CD8-positive, alpha-beta memory T cell (primary cell): Measurements from ENCODE around the gene CFAP206. TPM values are rescaled to one million over a fixed set of nuclear protein-coding genes. Genes with fewer than 3 reads are reported as not detected.

Experiments used
- CTCF ChIA-PET: fragments of 350-600 bp; sonication (Branson Sonifier 250); formaldehyde crosslinking; loops from one replicate; lab custom pipeline; 2021; ENCODE audit warnings: antibody characterized with exemption; lab: Charles Lee
- POLR2A ChIA-PET: fragments of 350-600 bp; sonication (Branson Sonifier 250); formaldehyde crosslinking; loops from one replicate; lab custom pipeline; 2021; ENCODE audit warnings: antibody characterized with exemption; lab: Charles Lee
- DNase-seq, 5 donors: peaks; one replicate each; pipeline versions ENCODE4 v3.0.0 to v3.0.0-alpha.2; 2020 to 2022; ENCODE audit warnings: mixed read lengths in 1 of 5
- H3K27ac ChIP-seq: one replicate; pipeline ENCODE4 v1.7.0; 2013; ENCODE audit warnings: low read depth, mild to moderate bottlenecking, low read length, moderate library complexity
- H3K27me3 ChIP-seq: 2 replicates; pipeline ENCODE4 v1.7.0; 2013; ENCODE audit warnings: low read length, mild to moderate bottlenecking; ENCODE audit not compliant: insufficient read depth, poor library complexity, severe bottlenecking
- H3K36me3 ChIP-seq: 2 replicates; pipeline ENCODE4 v1.7.0; 2013; ENCODE audit warnings: mild to moderate bottlenecking, low read length, moderate library complexity; ENCODE audit not compliant: insufficient read depth
- H3K4me1 ChIP-seq: 2 replicates; pipeline ENCODE4 v1.7.0; 2013; ENCODE audit warnings: mild to moderate bottlenecking, low read length, moderate library complexity; ENCODE audit not compliant: insufficient read depth
- H3K4me3 ChIP-seq: 2 replicates; pipeline ENCODE4 v1.7.0; 2013; ENCODE audit warnings: mild to moderate bottlenecking, low read length
- H3K9me3 ChIP-seq: 2 replicates; pipeline ENCODE4 v1.7.0; 2013; ENCODE audit warnings: mild to moderate bottlenecking, low read length
- H3K27ac Mint-ChIP-seq, 8 donors: one replicate each; pipeline ENCODE4 v1.8.0; 2020 to 2021; ENCODE audit warnings: mixed read lengths in 8 of 8, mild to moderate bottlenecking in 6 of 8, inconsistent platforms in 3 of 8, moderate library complexity in 3 of 8
- H3K27me3 Mint-ChIP-seq, 2 donors: one replicate each; pipeline ENCODE4 v1.8.0; 2020 to 2021; ENCODE audit warnings: mixed read lengths in 2 of 2, mild to moderate bottlenecking in 1 of 2, moderate library complexity in 1 of 2
- H3K36me3 Mint-ChIP-seq, 3 donors: one replicate each; pipeline ENCODE4 v1.8.0; 2020 to 2021; ENCODE audit warnings: mixed read lengths in 3 of 3, inconsistent platforms in 1 of 3, mild to moderate bottlenecking in 1 of 3
- H3K4me1 Mint-ChIP-seq, 3 donors: one replicate each; pipeline ENCODE4 v1.8.0; 2020 to 2021; ENCODE audit warnings: mixed read lengths in 3 of 3, inconsistent platforms in 1 of 3, mild to moderate bottlenecking in 1 of 3
- H3K4me3 Mint-ChIP-seq, 7 donors: one replicate each; pipeline ENCODE4 v1.8.0; 2020 to 2021; ENCODE audit warnings: mixed read lengths in 7 of 7, mild to moderate bottlenecking in 6 of 7, moderate library complexity in 4 of 7, inconsistent platforms in 2 of 7
- H3K9me3 Mint-ChIP-seq, 5 donors: one replicate each; pipeline ENCODE4 v1.8.0; 2020 to 2022; ENCODE audit warnings: mixed read lengths in 5 of 5, mild to moderate bottlenecking in 3 of 5, moderate library complexity in 2 of 5, inconsistent platforms in 1 of 5
- polyA plus RNA-seq: library from polyadenylated mRNA; unstranded; fragments of 300-500 nt; fragmentation: Illumina TruSeq; gene quantifications from one replicate; pipeline ENCODE4 v1.2.3, GENCODE V29; 2021
- total RNA-seq, 2 experiments: library from RNA; stranded (reverse); gene quantifications; one replicate each; pipeline ENCODE4 v1.2.3, GENCODE V29; 2021

CFAP206 gene
- total RNA-seq (not detected), polyA plus RNA-seq (not detected)

- peaks cover 7% of the 10 kb centered on the region for H3K4me1 ChIP-seq
- ChIA-PET POLR2A (interaction anchor here (0.6 to 1.5 kb wide), 4 partner anchors 15 to 1802 kb away, joined by 3 to 8 read pairs (median 3); partner anchors contain the start of gene SLC35A1), CTCF (interaction anchor here (1.0 to 1.5 kb wide), 3 partner anchors 15 to 146 kb away, joined by 3 to 7 read pairs (median 3); no protein-coding TSS in a partner anchor)
- H3K4me3 ChIP-seq: peak within 1 kb of the TSS; percentile 55
- H3K36me3 Mint-ChIP-seq: peaks cover 0 to 2% (median 0%) of the 10 kb centered on the region in 3 donors
- peak within 1 kb of the TSS; percentile 80 to 95 (median 90) for H3K4me3 Mint-ChIP-seq
- no peaks in the 10 kb centered on the region for H3K36me3 ChIP-seq
- no peaks in the 10 kb centered on the region for H3K9me3 ChIP-seq
- H3K4me1 Mint-ChIP-seq: peaks cover 7 to 13% (median 8%) of the 10 kb centered on the region in 3 donors
- H3K27ac ChIP-seq: peak within 1 kb of the TSS; percentile 72
- no peaks in the 10 kb centered on the region for H3K9me3 Mint-ChIP-seq
- peak within 1 kb of the TSS; percentile 64 to 94 (median 83) for H3K27ac Mint-ChIP-seq
- no peaks in the 10 kb centered on the region for H3K27me3 ChIP-seq
- DNase-seq: peak; percentile 69 to 87 (median 82)
- peaks cover 14 to 33% of the 10 kb centered on the region in 2 donors for H3K27me3 Mint-ChIP-seq
Measured at GRCh38 chr6:87407901-87408720, at the start of gene CFAP206. Gene CFAP206, plus strand, starts transcription at chr6:87407972. Its CDS starts 1,868 bp downstream, at chr6:87409840.

GRCh38 chr6:87364602-87365252 lies 43.0 kb upstream of the CFAP206 start:
- ChIA-PET CTCF (no interaction called here), POLR2A (no interaction called here)
- peaks cover 0 to 3% of the 10 kb centered on the region in 2 donors for H3K27me3 Mint-ChIP-seq
- H3K27me3 ChIP-seq: no peaks in the 10 kb centered on the region
- H3K27ac ChIP-seq: no peak overlapping the region
- no peaks in the 10 kb centered on the region for H3K4me1 Mint-ChIP-seq
- no peaks in the 10 kb centered on the region for H3K9me3 ChIP-seq
- peaks cover 0 to 15% (median 8%) of the 10 kb centered on the region in 5 donors for H3K9me3 Mint-ChIP-seq
- DNase-seq: no peak
- H3K4me3 Mint-ChIP-seq: no peak overlapping the region
- no peaks in the 10 kb centered on the region for H3K4me1 ChIP-seq
- H3K27ac Mint-ChIP-seq: no peak overlapping the region
- no peak overlapping the region for H3K4me3 ChIP-seq
- H3K36me3 Mint-ChIP-seq: peaks cover 4 to 27% (median 4%) of the 10 kb centered on the region in 3 donors
- no peaks in the 10 kb centered on the region for H3K36me3 ChIP-seq

- Histone ChIP-seq H3K27ac (no peak overlapping the region), H3K36me3 (no peaks in the 10 kb centered on the region), H3K4me3 (no peak overlapping the region), H3K27me3 (no peaks in the 10 kb centered on the region), H3K4me1 (no peaks in the 10 kb centered on the region), H3K9me3 (no peaks in the 10 kb centered on the region)
- peaks cover 0 to 15% (median 8%) of the 10 kb centered on the region in 5 donors for H3K9me3 Mint-ChIP-seq
- POLR2A ChIA-PET: no interaction called here
- H3K36me3 Mint-ChIP-seq: peaks cover 2 to 32% (median 4%) of the 10 kb centered on the region in 3 donors
- H3K4me3 Mint-ChIP-seq: no peak overlapping the region
- no peak overlapping the region for H3K27ac Mint-ChIP-seq
- peaks cover 0 to 3% of the 10 kb centered on the region in 2 donors for H3K27me3 Mint-ChIP-seq
- H3K4me1 Mint-ChIP-seq: no peaks in the 10 kb centered on the region
- CTCF ChIA-PET: no interaction called here
- DNase-seq: no peak
Measured at GRCh38 chr6:87366072-87366827, 41.5 kb upstream of the CFAP206 start.

GRCh38 chr6:87366899-87367298 lies 40.9 kb upstream of the CFAP206 start:
- Histone ChIP-seq H3K27ac (no peak overlapping the region), H3K4me3 (no peak overlapping the region), H3K9me3 (no peaks in the 10 kb centered on the region), H3K4me1 (no peaks in the 10 kb centered on the region), H3K36me3 (no peaks in the 10 kb centered on the region), H3K27me3 (no peaks in the 10 kb centered on the region)
- H3K36me3 Mint-ChIP-seq: peaks cover 2 to 28% (median 4%) of the 10 kb centered on the region in 3 donors
- CTCF ChIA-PET: no interaction called here
- peaks cover 0 to 3% of the 10 kb centered on the region in 2 donors for H3K27me3 Mint-ChIP-seq
- no peak overlapping the region for H3K4me3 Mint-ChIP-seq
- H3K9me3 Mint-ChIP-seq: peaks cover 0 to 15% (median 8%) of the 10 kb centered on the region in 5 donors
- H3K4me1 Mint-ChIP-seq: no peaks in the 10 kb centered on the region
- no peak for DNase-seq
- POLR2A ChIA-PET: no interaction called here
- H3K27ac Mint-ChIP-seq: no peak overlapping the region

GRCh38 chr6:87373377-87373776 lies 34.4 kb upstream of the CFAP206 start:
- H3K27me3 Mint-ChIP-seq: peaks cover 0 to 3% of the 10 kb centered on the region in 2 donors

GRCh38 chr6:87375315-87375714 lies 32.5 kb upstream of the CFAP206 start:
- H3K27ac Mint-ChIP-seq: no peak overlapping the region
- H3K4me3 Mint-ChIP-seq: no peak overlapping the region
- no peaks in the 10 kb centered on the region for H3K36me3 ChIP-seq
- DNase-seq: no peak
- CTCF ChIA-PET: no interaction called here
- H3K36me3 Mint-ChIP-seq: peaks cover 0 to 4% (median 0%) of the 10 kb centered on the region in 3 donors
- H3K27me3 ChIP-seq: no peaks in the 10 kb centered on the region
- POLR2A ChIA-PET: no interaction called here
- H3K4me1 Mint-ChIP-seq: no peaks in the 10 kb centered on the region
- no peaks in the 10 kb centered on the region for H3K9me3 Mint-ChIP-seq
- no peaks in the 10 kb centered on the region for H3K4me1 ChIP-seq
- H3K27me3 Mint-ChIP-seq: no peaks in the 10 kb centered on the region
- H3K27ac ChIP-seq: no peak overlapping the region
- H3K4me3 ChIP-seq: no peak overlapping the region
- H3K9me3 ChIP-seq: no peaks in the 10 kb centered on the region

More at GRCh38 chr6:87373377-87373776, 34.4 kb upstream of the CFAP206 start:
- Histone ChIP-seq H3K27ac (no peak overlapping the region), H3K4me1 (no peaks in the 10 kb centered on the region), H3K4me3 (no peak overlapping the region), H3K36me3 (no peaks in the 10 kb centered on the region), H3K9me3 (no peaks in the 10 kb centered on the region), H3K27me3 (no peaks in the 10 kb centered on the region)
- DNase-seq: no peak
- H3K36me3 Mint-ChIP-seq: peaks cover 0 to 12% (median 0%) of the 10 kb centered on the region in 3 donors
- H3K4me3 Mint-ChIP-seq: no peak overlapping the region
- H3K9me3 Mint-ChIP-seq: peaks cover 0 to 3% (median 0%) of the 10 kb centered on the region in 5 donors
- CTCF ChIA-PET: no interaction called here
- H3K27ac Mint-ChIP-seq: peak overlapping the region in 1 of 8 donors; percentile 29
- H3K4me1 Mint-ChIP-seq: no peaks in the 10 kb centered on the region
- POLR2A ChIA-PET: no interaction called here

GRCh38 chr6:87376643-87377042 lies 31.1 kb upstream of the CFAP206 start:
- peaks cover 0 to 4% (median 0%) of the 10 kb centered on the region in 3 donors for H3K36me3 Mint-ChIP-seq
- no peaks in the 10 kb centered on the region for H3K9me3 Mint-ChIP-seq
- no peaks in the 10 kb centered on the region for H3K4me1 ChIP-seq
- no peaks in the 10 kb centered on the region for H3K9me3 ChIP-seq
- H3K36me3 ChIP-seq: no peaks in the 10 kb centered on the region
- no peak overlapping the region for H3K27ac Mint-ChIP-seq
- no peak overlapping the region for H3K4me3 ChIP-seq
- no peaks in the 10 kb centered on the region for H3K4me1 Mint-ChIP-seq
- ChIA-PET POLR2A (no interaction called here), CTCF (no interaction called here)
- H3K27me3 ChIP-seq: no peaks in the 10 kb centered on the region
- no peak overlapping the region for H3K4me3 Mint-ChIP-seq
- H3K27ac ChIP-seq: no peak overlapping the region
- no peaks in the 10 kb centered on the region for H3K27me3 Mint-ChIP-seq
- no peak for DNase-seq
